GM12872 (cell line): ENCODE results near the gene MYBBP1A.

Source experiments
- CTCF ChIP-seq: IDR thresholded peaks from 3 replicates; pipeline ENCODE4 v1.5.1; 2011; ENCODE audit warnings: low read depth, mild to moderate bottlenecking, low read length, moderate library complexity; ENCODE audit not compliant: insufficient read depth

The MYBBP1A gene

DNA sequence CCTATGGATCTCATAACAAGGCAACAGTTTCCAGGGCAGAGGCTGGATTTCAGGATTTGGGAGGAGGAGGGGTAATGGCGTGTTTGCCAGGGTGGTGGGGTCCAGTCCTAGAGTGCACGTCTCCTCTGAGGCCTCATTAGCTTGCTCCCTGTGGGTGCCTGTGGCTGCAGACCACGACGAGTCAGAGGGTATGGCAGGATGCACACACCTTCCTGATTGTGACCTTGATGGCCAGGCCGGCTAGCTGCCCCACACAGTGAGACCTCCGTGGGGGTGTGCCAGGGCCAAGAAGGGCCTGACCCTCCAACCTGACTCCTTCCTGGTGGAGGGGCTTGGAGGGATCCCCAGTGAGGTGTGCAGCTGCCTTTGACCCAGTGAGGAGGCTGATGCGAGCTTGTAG, 25.1 kb upstream of the MYBBP1A start:
- TF ChIP-seq CTCF: no peak

DNA sequence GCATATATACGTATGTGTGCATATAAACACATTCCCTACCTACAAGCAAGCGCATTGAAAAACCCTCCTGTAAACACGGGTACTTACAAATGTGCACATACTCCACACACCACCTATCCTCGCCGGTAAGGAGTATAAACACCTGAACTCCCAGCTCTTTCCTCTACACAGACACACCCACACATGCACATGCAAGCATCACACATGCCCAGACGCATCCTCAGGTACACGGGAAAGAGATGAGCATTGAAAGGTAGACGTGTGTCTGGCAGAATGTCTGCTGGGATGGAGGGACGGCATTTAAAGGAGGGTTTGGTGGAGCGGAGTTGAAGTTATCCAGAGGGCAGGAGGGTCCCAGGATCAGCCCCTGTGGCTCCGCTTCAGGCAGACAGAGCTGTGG, 24.5 kb upstream of the MYBBP1A start:
- no peak for TF ChIP-seq CTCF

DNA sequence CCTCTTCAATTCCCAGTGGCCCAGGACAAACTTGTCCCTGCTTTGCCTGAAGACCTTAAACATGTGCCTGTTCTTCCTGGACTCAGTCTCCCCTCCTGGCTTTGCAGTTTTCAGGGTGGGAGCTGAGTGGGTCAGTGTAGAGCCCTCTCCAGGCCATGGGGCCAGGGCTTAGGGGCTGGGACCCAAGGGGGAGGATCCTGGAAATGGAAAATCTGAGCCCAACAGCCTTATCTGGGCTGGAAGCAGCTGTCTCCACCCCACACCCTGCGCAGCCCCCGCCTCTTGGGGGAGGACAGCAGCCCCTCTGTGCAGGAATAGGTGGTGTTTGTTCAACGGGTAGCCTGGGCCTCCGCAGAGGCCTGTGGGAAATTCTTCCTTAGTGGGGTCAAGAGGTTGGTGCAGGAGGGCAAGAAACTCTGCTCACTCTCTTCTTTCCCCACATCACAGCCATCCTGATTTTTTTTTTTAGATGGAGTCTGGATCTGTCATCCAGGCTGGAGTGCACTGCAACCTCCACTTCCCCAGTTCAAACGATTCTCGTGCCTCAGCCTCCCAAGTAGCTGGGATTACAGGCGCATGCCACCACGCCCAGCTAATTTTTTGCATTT, 22.3 kb upstream of the MYBBP1A start:
- no peak for TF ChIP-seq CTCF

- TF ChIP-seq CTCF: no peak
Measured at GRCh38 chr17:4576729-4577322, 21.6 kb upstream of the MYBBP1A start.

DNA sequence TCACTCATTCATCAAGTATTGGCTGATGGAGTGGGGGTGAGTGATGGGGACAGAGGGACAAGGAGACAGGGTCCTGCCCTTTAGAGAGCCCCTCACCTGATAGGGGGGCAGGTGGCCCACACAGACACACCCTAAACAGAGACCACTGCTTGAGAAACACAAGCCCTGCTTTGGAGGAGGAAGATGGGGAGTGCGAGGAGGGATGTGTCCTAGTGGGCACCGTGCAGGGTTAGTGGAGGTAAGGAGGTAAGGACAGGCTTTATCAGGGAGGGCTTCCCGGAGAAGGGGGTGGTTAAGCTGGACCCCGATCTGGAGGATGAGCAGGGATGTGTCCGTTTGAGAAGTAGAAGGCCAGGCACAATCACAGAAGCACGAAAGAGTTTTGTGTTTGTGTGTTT, 21.0 kb upstream of the MYBBP1A start:
- no peak for TF ChIP-seq CTCF

DNA sequence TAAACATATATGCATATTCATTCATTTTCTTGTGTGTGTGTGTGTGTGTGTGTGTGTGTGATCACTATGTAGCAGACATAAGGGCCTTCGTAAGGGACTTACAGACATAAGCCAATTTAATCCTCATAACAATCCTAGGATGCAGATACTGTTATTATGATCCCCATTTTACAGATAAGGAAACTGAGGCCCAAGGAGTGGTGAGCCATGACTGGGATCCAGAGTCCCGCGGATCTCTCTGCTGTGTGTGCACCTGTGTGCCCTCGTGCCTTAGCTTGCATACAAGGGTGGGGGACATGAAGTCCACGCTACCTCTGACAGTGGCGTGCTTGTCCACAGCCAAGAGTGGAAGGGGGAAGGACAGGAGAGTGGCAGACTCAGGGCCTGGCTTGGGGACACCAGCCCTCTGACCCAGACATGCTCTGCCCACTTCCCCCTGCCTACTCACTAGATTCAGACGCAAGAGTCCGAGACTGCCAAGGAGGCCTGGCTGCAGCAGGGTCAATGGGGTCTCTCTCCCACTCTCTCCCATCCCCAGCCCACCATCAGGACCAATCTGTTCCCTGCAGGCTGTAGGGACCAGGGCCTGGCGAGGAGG, 19.4 kb upstream of the MYBBP1A start:
- TF ChIP-seq CTCF: no peak

GRCh38 chr17:4573669-4574068, 18.5 kb upstream of the MYBBP1A start:
- TF ChIP-seq CTCF: no peak
